Measurements from ENCODE around the gene NDUFA13.

The NDUFA13 gene

GRCh38 chr19:19513682-19514081 is 2.3 kb upstream of the NDUFA13 start:
- no peak for DNase-seq

- no peak for DNase-seq
These were observed 1.8 kb upstream of the NDUFA13 start for GRCh38 chr19:19514215-19514657.

- DNase-seq: no peak
These were observed 964 bp upstream of the NDUFA13 start, which contains the start of gene TSSK6 for GRCh38 chr19:19514881-19515641. TSSK6 (minus strand) TSS chr19:19515548; CDS start chr19:19515427, 121 bp downstream.

GRCh38 chr19:19517235-19517619 is 1.2 kb downstream of the NDUFA13 start:
- DNase-seq: no peak

GRCh38 chr19:19520989-19521388 is 5.0 kb downstream of the NDUFA13 start:
- DNase-seq: no peak

GRCh38 chr19:19523177-19523576 is 7.2 kb downstream of the NDUFA13 start:
- DNase-seq: no peak

GRCh38 chr19:19524053-19524452 is 8.0 kb downstream of the NDUFA13 start:
- no peak for DNase-seq

GRCh38 chr19:19525611-19526380 is 9.8 kb downstream of the NDUFA13 start:
- DNase-seq: no peak

GRCh38 chr19:19526581-19527370 is 10.8 kb downstream of the NDUFA13 start:
- no peak for DNase-seq

GRCh38 chr19:19527371-19527656 is 11.3 kb downstream of the NDUFA13 start:
- DNase-seq: no peak

GRCh38 chr19:19527674-19528625 is 11.9 kb downstream of the NDUFA13 start:
- DNase-seq: no peak

GRCh38 chr19:19528721-19529490 is 12.9 kb downstream of the NDUFA13 start, which contains the start of gene YJEFN3:
YJEFN3 (plus strand) TSS chr19:19528911; CDS start chr19:19528933, 22 bp downstream.
- DNase-seq: peak; percentile 11 to 45

- no peak for DNase-seq
These were observed 13.9 kb downstream of the NDUFA13 start for GRCh38 chr19:19529783-19530422.

GRCh38 chr19:19530423-19530804 is 14.4 kb downstream of the NDUFA13 start:
- no peak for DNase-seq

GRCh38 chr19:19530889-19531288 is 14.9 kb downstream of the NDUFA13 start:
- DNase-seq: no peak

- DNase-seq: peak in 1 of 2 experiments; percentile 42
These were observed 16.2 kb downstream of the NDUFA13 start for GRCh38 chr19:19531951-19532805.

GRCh38 chr19:19532806-19533701 is 17.0 kb downstream of the NDUFA13 start:
- DNase-seq: no peak

GRCh38 chr19:19533841-19534240 is 17.8 kb downstream of the NDUFA13 start:
- no peak for DNase-seq

Measured in cerebellar nuclear complex (tissue), 1 donor.